HG02642 (cell line): ENCODE measurements around the gene SCIMP.

Source experiments
- ATAC-seq: cut with Tn5 transposase; IDR thresholded peaks from one replicate; pipeline ENCODE4 v1.9.1; 2021; ENCODE audit warnings: mild to moderate bottlenecking; ENCODE audit not compliant: unreplicated experiment, poor library complexity

SCIMP gene

DNA sequence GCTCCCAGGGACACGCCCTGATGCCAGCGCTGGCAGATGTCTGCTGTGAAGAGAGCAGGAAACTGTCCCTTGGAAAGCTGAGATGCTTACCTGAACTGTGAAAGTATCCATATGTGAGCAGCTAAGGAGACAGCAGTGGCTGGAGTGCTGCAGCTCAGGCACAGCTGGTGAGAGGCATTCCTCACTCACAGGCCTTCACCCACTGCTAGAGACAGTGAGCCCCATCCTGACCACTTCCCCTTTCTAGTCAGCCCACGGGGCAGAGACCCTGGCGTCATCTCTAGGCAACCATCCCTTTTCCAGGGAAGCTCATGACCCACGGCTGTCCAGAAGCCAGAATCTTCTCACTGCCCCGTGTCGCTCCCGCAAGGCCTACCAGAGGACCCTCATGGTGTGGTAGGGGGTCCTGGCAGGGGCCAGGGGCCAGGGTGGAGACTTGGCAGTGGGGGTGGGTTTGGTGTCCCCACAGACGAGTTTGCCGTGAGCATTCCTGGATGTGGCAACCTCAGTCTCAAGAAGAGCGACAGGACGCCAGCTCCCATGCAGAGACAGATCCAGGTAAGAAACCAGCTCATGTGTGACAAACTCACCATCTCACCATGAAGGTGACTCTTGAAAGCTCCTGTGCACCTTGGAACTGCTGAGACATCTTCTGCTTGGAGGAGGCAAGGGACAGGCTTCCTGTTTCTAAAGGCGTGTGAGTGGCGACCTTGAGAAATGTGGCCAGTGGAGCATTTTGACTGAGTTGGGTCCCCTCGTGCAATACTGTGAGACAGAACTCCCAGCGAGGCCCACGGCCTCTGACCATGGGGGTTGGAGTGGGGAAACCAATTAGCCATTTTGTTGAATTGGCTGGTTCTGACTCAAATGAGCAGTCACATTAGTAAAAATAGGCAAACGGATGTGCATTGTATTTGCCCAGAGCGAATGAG lies at the start of gene SCIMP:
SCIMP (minus strand) TSS at position 216 of the 932 bp plus-strand sequence; CDS start at position 111, 105 bp downstream.
- peak; percentile 64 for ATAC-seq

DNA sequence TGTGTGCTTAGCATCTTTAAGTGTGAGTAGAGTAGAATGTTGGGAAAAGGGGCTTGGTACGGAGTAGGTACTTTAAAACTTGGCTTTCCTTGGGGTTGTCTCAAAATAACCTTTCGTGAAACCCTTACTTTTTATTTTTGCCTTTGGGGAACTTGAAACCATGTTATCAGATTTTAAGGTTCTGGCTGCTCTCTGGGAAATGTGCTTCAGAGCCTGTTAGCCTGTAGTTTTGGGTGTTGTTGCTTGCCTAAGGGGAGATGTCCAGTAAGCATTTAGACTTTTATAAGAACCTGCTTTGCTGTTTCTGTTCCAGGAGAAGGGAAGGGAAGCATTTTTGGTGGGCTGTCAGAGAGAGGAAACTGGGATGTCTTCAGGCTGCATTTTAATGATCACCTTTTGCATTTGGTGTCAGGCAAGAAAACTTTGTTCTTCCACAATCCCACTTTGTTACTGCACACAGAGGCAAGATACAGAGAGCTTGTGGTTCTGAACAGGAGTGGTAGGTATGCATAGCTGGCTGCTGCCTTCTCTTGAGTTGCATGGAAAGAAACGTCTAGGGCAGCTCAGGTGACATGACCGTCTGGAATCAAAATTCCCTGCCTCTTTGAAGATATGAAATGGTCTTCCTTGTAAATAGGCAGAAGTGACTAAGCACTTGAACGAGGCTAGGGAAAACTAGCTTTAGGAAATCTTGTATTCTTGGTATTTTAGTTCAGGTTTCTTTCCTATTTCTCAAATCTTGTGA lies 49.1 kb upstream of the SCIMP start:
- ATAC-seq = no peak

DNA sequence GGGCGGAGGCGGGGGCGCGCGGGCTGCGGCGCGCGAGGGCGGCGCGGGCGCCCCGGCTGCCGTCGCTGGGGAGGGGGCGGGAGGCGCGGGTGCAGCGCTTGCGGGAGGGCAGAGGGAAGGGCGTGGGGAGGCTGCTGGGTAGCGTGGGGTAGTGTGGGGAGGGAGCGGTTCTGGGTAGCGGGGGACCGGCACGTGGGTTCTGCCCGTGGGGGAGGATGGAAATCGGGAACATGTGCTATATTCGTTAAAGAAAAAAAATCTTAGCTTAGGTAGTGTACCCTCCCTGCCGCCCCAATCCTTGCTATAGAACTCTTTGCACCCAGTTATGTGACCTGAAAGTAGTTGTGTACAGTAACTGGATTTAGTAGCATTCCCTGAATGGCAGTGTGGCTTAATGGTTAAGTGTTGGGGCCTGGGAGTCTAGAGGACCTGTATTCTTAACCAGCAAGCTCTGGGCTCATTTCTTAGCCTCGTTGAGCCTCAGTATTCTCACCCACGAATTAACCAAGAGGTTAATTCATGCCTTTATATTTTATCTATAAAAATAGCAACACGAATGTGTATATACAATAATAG lies 48.1 kb upstream of the SCIMP start:
- peak; percentile 36 for ATAC-seq

DNA sequence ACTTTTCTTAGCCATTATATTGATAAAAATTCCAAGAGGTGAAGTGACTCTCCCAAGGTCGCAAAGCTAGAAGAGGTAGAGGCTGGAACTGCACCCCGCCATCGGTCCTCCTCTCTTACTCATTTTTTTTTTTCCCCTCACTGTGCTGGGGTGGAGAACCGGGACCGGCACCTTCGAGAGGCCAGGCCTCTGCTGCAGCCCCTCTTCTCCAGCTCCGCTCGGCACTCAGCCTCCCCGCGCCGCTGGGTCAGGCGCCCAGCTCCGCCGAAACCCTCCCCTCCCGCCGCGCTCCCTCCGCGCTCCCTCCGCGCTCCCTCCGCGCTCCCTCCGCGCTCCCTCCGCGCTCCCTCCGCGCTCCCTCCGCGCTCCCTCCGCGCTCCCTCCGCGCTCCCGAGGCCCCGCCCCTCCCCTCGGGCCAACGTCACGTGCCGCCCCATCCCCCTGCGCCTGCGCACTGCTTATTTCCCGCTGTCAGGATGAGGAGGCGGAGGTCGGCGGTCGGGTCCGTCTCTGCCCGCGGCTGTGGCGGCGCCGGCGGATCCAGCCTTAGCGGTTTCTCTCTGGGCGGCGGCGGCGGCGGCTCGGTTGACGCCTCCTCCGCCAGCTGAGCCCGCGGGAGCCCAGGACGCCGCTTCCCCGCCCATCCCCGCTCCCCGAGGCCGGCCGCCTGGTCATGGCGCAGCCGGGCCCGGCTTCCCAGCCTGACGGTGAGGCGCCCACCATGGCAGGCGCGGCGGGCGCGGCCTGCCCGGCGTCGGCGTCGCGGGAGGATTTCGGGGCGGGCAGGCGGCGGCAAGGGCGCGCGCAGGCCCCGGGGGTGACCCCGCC lies 47.4 kb upstream of the SCIMP start, which contains the start of gene RABEP1:
RABEP1 (plus strand) TSS at position 471 of the 828 bp plus-strand sequence; CDS start at position 674, 203 bp downstream.
- ATAC-seq = peak; percentile 87

DNA sequence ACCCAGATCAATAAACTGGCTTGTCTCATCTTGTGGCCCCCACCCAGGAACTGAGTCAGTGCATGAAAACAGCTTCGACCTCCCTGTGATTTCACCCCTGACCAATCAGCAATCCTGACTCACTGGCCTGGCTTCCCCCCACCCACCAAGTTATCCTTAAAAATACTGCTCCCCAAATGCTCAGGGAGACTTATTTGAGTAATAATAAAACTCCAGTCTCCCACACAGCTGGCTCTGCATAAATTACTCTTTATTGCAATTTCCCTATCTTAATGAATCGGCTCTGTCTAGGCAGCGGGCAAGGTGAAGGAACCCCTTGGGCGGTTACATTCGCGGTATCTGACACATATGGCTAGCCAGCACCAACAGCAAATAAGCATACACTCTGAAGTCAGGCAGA lies 37.7 kb upstream of the SCIMP start:
- ATAC-seq = no peak

DNA sequence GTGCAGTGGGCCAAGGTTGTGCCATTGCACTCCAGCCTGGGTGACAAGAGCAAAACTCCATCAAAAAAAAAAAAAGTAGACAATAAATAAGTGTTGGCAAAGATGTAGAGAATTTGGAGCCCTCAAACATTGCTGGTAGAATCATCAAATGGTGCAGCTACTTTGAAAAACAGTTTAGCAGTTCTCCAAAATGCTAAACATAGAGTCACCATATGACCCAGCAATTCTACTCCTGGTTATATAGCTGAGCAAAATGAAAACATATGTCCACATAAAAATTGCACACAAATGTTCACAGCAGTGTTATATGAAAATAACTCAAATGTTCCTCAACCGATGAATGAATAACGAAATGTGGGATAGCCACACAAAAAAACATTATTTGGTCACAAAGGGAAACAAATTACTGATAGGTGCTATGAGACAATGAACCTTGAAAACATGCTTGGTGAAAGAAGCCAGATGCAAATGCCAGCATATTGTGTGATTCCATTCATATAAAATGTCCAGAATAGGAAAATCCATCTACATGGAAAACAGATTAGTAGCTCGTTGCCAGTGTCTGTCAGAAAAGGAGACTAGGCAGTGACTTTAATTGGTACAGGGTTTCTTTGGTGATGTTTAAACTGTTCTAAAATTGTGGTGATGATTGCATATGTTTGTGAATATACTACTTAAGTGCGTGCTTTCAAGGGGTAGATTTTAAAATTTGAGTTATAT lies 34.7 kb upstream of the SCIMP start:
- ATAC-seq = no peak

DNA sequence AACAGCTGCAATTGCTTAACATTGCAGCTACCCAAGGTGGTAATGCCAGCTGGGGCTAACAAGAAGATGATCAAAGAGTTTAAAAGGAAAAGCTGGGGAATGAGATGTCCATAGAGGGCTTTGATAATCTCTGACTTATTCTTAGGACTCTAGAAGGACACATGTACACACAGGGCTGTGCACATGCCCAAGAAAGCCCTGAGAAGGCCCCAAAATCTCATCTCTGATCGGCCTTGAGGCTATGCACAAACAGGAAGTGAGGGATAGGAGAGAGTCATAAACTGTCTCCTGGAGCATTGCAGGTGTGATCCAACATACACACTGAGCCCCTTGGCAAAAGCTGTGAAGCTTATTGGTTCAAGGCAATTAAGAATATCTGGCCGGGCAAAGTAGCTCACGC lies 30.2 kb upstream of the SCIMP start:
- ATAC-seq = no peak

DNA sequence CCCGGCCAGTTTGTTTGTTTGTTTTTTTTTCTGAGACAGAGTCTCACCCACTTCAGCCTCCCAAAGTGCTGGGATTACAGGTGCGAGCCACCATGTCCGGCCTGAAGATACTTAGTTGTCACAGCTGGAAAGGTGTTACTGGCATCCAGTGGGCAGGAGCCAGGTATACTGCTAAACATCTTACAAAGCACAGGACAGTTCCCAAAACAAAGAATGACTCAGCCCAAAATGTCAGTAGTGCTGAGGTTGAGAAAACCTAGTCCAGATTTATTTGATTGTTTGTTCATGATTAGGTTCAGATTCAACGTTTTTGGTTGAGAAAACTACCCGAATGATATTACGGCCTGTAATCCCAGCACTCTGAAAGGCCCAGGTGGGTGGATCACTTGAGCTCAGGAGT lies 28.8 kb upstream of the SCIMP start:
- ATAC-seq = no peak

DNA sequence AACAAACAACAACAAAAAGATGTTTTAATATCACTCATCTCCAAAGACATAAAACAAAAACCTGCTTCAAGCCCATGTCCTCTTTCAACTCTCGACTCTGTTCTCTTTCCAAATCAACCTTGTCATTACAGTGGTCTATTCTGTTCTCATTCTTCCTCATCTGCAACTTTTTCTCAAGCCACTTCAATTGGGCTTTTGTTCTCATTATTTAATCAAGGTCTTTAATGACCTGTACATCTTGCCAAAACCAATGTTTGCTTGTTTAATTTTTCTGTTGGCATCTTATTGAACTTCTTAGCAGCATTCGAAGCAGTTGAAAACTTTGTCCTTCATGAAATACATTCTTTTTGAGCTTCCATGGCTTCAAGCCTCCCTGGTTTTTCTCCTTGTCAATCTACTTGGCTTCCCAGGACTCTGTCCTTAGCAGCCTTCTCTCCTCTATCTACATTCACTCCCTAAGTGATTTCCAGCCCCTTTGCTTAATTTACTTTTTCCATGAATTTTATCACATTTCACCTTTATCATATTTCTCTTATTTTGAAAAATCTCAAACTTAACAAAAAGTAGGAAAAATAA lies 27.8 kb upstream of the SCIMP start:
- no peak for ATAC-seq

DNA sequence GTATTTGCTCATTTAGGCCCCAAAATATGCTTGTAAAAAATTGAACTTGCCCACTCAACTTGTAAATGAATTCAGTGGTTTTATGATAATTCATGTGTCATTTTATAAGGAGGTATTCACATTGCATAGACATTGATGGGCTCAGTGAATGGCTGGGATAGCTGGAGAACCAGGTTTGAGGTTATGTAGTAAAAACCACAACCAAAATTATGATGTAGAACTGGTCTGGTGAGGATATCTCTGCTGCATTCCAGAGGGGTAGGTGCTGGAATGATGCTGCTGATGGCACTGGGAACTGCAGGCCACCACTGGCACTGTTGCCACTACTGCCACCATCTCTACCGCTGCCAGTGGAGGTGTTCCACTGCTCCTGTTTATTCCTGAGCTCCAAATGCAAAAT lies 25.9 kb upstream of the SCIMP start:
- ATAC-seq = no peak

DNA sequence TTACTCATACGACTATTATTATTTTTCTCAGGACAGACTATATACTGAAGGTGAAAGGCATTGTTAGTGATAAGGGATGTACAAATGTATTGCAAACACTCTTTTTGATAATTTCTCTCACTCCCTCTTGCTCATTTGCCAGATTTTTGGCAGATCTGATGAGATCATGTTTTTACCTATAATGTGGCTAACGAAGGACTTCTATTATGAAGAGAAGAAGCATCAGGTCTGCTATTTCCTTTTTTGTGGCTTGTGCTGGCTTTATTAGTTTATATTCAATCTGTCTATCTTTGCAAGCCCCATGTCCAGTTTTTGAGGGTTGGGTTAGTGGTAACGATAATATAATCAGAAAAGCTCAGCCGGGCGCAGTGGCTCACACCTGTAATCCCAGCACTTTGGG lies 22.5 kb upstream of the SCIMP start:
- no peak for ATAC-seq

DNA sequence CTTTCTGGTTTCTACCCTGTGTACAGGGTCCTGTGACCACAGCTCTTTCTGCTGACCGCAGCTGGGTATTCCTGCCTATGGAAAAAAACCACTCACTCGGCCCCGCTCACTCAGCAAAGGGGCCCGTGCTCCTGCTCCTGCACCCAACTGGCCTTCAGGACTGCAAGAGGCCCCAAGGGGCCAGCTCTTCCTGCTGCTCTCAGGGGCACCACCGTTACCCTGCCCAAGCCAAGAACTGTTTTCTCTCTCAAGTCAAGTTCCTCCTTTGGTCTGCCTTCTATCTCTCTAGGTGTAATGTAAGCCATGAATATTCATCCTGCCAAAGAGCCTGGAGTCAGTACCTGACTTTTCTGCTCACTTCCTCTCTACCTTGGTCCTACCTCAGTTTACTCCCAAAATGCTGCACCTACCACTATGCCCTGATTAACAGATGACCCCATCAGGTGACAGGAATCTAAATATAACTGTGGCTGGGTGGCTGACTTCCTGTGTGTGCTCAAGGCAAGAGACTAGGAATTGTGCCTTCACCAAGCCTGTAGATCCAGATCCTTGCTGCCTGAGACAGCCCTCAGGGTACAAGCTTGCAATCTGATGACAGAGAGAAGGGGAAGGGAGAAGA lies 20.4 kb upstream of the SCIMP start:
- no peak for ATAC-seq

DNA sequence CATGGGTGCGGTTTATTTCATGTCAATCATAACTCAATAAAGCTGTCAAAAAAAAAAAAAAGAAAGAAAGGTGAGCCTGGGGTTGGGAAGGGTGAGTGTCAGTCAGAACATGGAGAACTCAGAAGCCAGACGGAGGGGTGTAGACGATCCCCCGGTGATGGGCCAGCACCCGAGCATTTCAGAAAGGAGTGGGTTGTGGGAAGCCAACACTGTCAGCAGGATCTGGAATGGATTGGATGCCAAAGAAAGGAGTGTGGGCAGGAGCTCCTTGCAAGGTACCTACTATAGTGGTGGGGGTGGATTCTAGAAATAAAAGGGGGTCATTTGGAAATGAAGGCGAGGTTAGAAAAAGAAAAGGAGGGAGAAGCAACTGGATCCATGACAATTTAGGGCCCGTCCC lies 19.8 kb upstream of the SCIMP start:
- ATAC-seq = no peak

DNA sequence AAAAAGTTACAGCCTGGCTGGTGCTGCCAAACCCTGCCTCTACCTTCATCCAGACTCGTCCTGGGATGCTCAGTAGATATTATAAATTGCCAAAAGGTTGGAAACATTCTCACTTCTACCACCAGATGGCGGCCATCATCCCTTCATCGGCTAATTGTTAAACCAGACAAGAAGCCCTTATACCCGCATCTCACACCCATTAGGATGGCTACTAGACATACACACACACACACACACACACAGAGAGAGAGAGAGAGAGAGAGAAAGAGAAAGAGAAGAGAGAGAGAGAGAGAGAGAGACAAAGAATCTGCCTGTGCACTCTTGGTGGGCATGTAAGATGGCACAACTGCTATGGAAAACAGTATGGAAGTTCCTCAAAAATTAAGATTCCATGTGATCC lies 15.0 kb upstream of the SCIMP start:
- ATAC-seq = no peak

DNA sequence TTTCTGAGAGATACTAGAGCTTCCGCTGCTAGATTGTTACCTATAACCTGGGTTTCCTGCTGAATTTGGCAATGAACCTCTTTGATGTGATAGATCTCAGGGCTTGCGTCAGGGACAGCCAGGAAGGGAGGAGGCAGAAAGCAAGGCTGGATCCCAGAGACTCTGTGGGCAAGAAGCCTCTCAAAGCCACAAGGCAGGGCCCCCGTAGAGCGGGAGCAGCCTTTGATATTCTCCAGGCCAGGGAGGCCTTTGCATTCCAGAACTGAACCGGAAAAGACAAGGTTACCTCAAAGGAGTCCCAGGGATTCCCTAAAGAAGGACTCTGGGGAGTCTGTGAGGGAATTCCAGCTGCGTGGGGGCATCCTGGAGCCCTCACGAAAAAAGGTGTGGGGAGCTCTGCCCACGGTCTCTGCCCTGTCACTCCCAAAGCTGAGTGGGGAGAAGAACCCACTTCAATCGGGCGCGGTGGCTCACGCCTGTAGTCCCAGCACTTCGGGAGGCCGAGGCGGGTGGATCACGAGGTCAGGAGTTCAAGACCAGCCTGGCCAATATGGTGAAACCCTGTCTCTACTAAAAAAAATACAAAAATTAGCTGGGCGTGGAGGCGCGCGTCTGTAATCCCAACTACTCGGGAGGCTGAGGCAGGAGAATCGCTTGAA lies 14.3 kb upstream of the SCIMP start:
- no peak for ATAC-seq

DNA sequence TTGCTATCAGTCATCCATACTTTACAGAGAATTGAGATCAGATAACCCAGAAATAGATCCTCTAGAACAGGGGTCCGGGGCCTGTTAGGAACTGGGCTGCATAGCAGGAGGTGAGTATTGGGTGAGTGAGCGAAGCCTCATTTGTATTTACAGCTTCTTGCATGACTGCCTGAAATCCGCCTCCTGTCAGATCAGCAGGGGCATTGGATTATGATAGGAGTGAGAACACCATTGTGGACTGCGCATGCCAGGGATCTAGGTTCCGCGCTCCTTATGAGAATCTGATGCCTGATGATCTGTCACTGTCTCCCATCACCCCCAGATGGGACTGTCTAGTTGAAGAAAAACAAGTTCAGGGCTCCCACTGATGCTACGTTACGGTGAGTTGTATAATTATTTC lies 13.0 kb upstream of the SCIMP start:
- no peak for ATAC-seq

DNA sequence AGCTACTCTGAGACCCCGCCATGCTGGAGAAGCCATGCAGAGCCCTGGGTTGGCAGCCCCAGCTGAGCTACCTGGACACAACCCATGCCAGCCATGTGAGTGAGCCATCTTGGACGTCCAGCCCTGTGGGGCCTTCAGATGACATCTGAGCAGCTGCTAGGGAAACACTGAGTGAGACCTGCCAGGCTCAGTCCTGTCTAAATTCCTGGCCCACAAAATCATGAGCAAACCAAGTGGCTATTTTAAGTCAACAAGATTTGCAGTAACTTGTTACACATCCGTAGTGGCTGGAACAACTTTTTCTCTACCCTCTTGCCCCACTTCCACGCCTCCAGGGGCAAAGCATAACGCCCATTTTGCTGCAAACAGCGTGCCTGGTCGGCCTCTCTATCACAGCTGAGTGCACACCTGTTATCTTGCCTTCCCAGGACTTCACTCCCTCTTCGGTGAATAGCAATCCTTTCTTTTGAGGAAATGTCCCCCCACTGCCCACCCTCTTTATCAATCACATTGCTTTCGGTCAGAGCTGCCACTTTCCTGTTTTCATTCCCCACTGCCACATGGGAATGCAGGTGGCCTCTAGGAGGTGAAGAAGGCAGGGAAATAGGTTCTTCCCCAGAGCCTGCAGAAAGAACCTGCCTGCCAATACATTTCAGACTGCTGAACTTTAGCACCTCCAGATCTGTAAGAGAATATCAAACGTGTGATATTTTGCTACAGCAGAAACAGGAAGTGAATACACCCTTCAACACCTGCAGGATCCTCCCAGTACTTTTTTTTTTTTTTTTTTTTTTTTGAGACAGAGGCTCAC lies 7.4 kb upstream of the SCIMP start:
- ATAC-seq = peak; percentile 43
